K562 (cell line): ENCODE measurements around the gene LTBP2. TPM values are rescaled to one million over a fixed set of nuclear protein-coding genes. Genes with fewer than 3 reads are reported as not detected.

ENCODE experiments used
- ATAC-seq: fragments of 200-7000 bp; cut with Tn5 transposase; 3 replicates; pipeline ENCODE4 v1.9.1; 2020; ENCODE audit warnings: moderate library complexity
- BruUV-seq: library from RNA; stranded (reverse); fragments of 400-500 nt; replicated peaks from 2 replicates; lab custom pipeline; 2021; lab: Mats Ljungman, UMichigan
- CTCF ChIA-PET: fragments of 300-600 bp; formaldehyde crosslinking; extraction: SDS; loops from one replicate; lab custom pipeline; 2021; ENCODE audit warnings: low intra/inter-chr PET ratio; lab: Yijun Ruan, JAX
- POLR2A ChIA-PET: fragments of 300-600, 350-650 bp; sonication (Branson Sonifier 250); formaldehyde crosslinking; extraction: SDS; loops from one replicate; lab custom pipeline; 2021; ENCODE audit warnings: antibody characterized with exemption, inconsistent platforms; lab: Yijun Ruan, JAX
- DNase-seq, 4 experiments: peaks; one replicate each; pipeline versions ENCODE4 v3.0.0 to v3.0.0-alpha.2; 2011 to 2018; ENCODE audit warnings: low spot score in 3 of 4, mixed read lengths in 3 of 4; ENCODE audit errors: extremely low read depth in 1 of 4
- FAIRE-seq: peaks from 2 replicates; lab custom pipeline; 2011; peaks lifted over from hg19 to GRCh38; lab: Jason Lieb, UNC
- H2AFZ ChIP-seq: 2 replicates; pipeline ENCODE4 v1.6.0; 2011; ENCODE audit warnings: low read depth, low read length, control low read depth, inconsistent platforms
- H3K27ac ChIP-seq: fragments of 200-600 bp; 3 replicates; pipeline ENCODE4 v1.8.0; 2011; ENCODE audit warnings: low read depth, mild to moderate bottlenecking, control low read depth, inconsistent platforms, low read length, moderate library complexity, mixed read lengths; ENCODE audit errors: extremely low read depth
- H3K27me3 ChIP-seq, 2 experiments: fragments of 300-600 bp in 1 of 2; 2 replicates in 1 of 2; 3 replicates in 1 of 2; pipeline versions ENCODE4 v1.6.0 to v1.8.0; 2011; ENCODE audit warnings: inconsistent platforms in 2 of 2, low read length in 2 of 2, mild to moderate bottlenecking in 1 of 2, mixed read lengths in 1 of 2, moderate library complexity in 1 of 2; ENCODE audit not compliant: control insufficient read depth in 2 of 2, insufficient read depth in 2 of 2
- H3K36me3 ChIP-seq: fragments of 300-600 bp; 3 replicates; pipeline ENCODE4 v1.8.0; 2011; ENCODE audit warnings: mild to moderate bottlenecking, low read length, inconsistent platforms; ENCODE audit not compliant: control insufficient read depth, insufficient read depth
- H3K4me1 ChIP-seq, 2 experiments: fragments of 200-600 bp in 1 of 2; replicated peaks in 1 of 2; 2 replicates in 1 of 2; 3 replicates in 1 of 2; pipeline versions ENCODE4 v1.5.1 to v1.8.0; 2011; ENCODE audit warnings: inconsistent platforms in 2 of 2, low read length in 2 of 2, mild to moderate bottlenecking in 1 of 2, mixed read lengths in 1 of 2, moderate library complexity in 1 of 2; ENCODE audit not compliant: control insufficient read depth in 2 of 2, insufficient read depth in 2 of 2
- H3K4me2 ChIP-seq: 2 replicates; pipeline ENCODE4 v1.6.1; 2011; ENCODE audit warnings: low read length, control low read depth, inconsistent platforms, mixed read lengths; ENCODE audit not compliant: insufficient read depth
- H3K4me3 ChIP-seq: fragments of 200-600 bp; sonication (generic), shearing (Covaris generic); 2 replicates; pipeline ENCODE4 v1.5.1; 2016; ENCODE audit warnings: control low read depth, inconsistent platforms
- H3K79me2 ChIP-seq: fragments of 200-600 bp; 3 replicates; pipeline ENCODE4 v1.8.0; 2011; ENCODE audit warnings: low read length, inconsistent platforms; ENCODE audit not compliant: control insufficient read depth, insufficient read depth
- H3K9ac ChIP-seq, 2 experiments: 2 replicates each; pipeline versions ENCODE4 v1.6.0 to v1.6.1; 2011; ENCODE audit warnings: low read depth in 2 of 2, low read length in 2 of 2, control low read depth in 1 of 2, inconsistent platforms in 1 of 2, mild to moderate bottlenecking in 1 of 2, mixed read lengths in 1 of 2; ENCODE audit not compliant: insufficient read depth in 1 of 2
- H3K9me1 ChIP-seq: one replicate; pipeline ENCODE4 v1.6.0; 2011; ENCODE audit warnings: inconsistent platforms, mild to moderate bottlenecking, low read length, moderate library complexity; ENCODE audit not compliant: control insufficient read depth, insufficient read depth
- H3K9me3 ChIP-seq: replicated peaks from 2 replicates; pipeline ENCODE4 v1.5.1; 2011; ENCODE audit warnings: low read depth, low read length, inconsistent platforms; ENCODE audit not compliant: control insufficient read depth, insufficient read depth
- H4K20me1 ChIP-seq: replicated peaks from 2 replicates; pipeline ENCODE4 v1.6.1; 2011; ENCODE audit warnings: low read length, inconsistent platforms, mixed read lengths; ENCODE audit not compliant: control insufficient read depth, insufficient read depth
- ARID3B ChIP-seq: fragments of 250-450 bp; sonication (Bioruptor Pico); IDR thresholded peaks from 2 replicates; pipeline ENCODE4 v1.4.0; 2020; ENCODE audit warnings: borderline replicate concordance
- BRCA1 ChIP-seq, 2 experiments: fragments of 450-650 bp in 1 of 2; sonication (generic) in 1 of 2; formaldehyde crosslinking in 1 of 2; IDR thresholded peaks; 2 replicates each; pipeline versions ENCODE4 v1.5.0 to v1.6.1; 2017 to 2020; ENCODE audit warnings: mild to moderate bottlenecking in 1 of 2, missing genetic modification reagents in 1 of 2
- FOXK1 ChIP-seq: sonication (generic); formaldehyde crosslinking; IDR thresholded peaks from 2 replicates; pipeline ENCODE4 v1.8.0; 2022; ENCODE audit warnings: missing genetic modification reagents, mild to moderate bottlenecking, borderline replicate concordance
- FOXM1 ChIP-seq, 2 experiments: fragments of 450-650 bp in 1 of 2; sonication (generic) in 1 of 2; formaldehyde crosslinking in 1 of 2; IDR thresholded peaks; 2 replicates each; pipeline versions ENCODE4 v1.6.1 to v1.9.0; 2017 to 2022; ENCODE audit warnings: low read depth in 2 of 2, mild to moderate bottlenecking in 2 of 2, missing genetic modification reagents in 1 of 2, moderate library complexity in 1 of 2
- HMG20B ChIP-seq: fragments of 250-450 bp; sonication (Bioruptor Pico); IDR thresholded peaks from 2 replicates; pipeline ENCODE4 v1.5.0; 2021; ENCODE audit warnings: mild to moderate bottlenecking
- SMC3 ChIP-seq: conservative IDR thresholded peaks from 2 replicates; pipeline ENCODE4 v1.6.1; 2011; ENCODE audit warnings: low read depth, low read length, improper control_type of control experiment; ENCODE audit not compliant: insufficient read depth
- ZNF212 ChIP-seq: fragments of 450-650 bp; formaldehyde crosslinking; IDR thresholded peaks from 2 replicates; pipeline ENCODE4 v1.4.0; 2020; ENCODE audit warnings: mild to moderate bottlenecking
- WGBS: fragments of 100-300 bp; shearing (Covaris generic); methylation state at CpG from one replicate; pipeline ENCODE4 v1.1.6; 2016; ENCODE audit warnings: low coverage, mixed read lengths; ENCODE audit not compliant: insufficient coverage; ENCODE audit errors: missing lambda C conversion rate; 5-methylcytosine and 5-hydroxymethylcytosine counted together
- in situ Hi-C: fragments of 300-500 bp; cut with MboI; formaldehyde crosslinking; loops from 4 replicates; pipeline ENCODE4 v1.15.0; 2018; ENCODE audit warnings: inconsistent platforms, mixed read lengths
- intact Hi-C: fragments of 100-400 bp; cut with micrococcal nuclease; formaldehyde crosslinking; loops from 2 replicates; pipeline ENCODE4 v1.14.2; 2022
- polyA plus RNA-seq, 8 experiments: library from polyadenylated mRNA; depleted of rRNA in 4 of 8; stranded (reverse) in 5 of 8; unstranded in 3 of 8; fragments of >200 nt; fragmentation: Nextera tagmentation in 2 of 8; fragmentation: Illumina TruSeq in 1 of 8; extraction: Ambion mirVana in 2 of 8; extraction: Trizol in 1 of 8; gene quantifications; 2 replicates each; pipeline versions ENCODE4 v1.2.1 to v1.2.3, GENCODE V29; 2011 to 2014; ENCODE audit warnings: inconsistent platforms in 1 of 8, missing spikeins in 1 of 8
- total RNA-seq, 7 experiments: library from RNA; depleted of rRNA in 6 of 7; stranded (reverse); fragments of >200 nt in 6 of 7; fragmentation: Illumina TruSeq in 2 of 7; extraction: Trizol in 2 of 7; gene quantifications; 2 replicates each; pipeline versions ENCODE4 v1.2.1 to v1.2.3, GENCODE V29; 2011 to 2021; ENCODE audit warnings: low replicate concordance in 1 of 7
- TF ChIP-seq, protein P1 (sequence below), 3 experiments: fragments of 200-800 bp in 1 of 3; fragments of 250-450 bp in 1 of 3; fragments of 450-650 bp in 1 of 3; sonication (Bioruptor Pico) in 1 of 3; sonication (Bioruptor generic) in 1 of 3; formaldehyde crosslinking in 1 of 3; IDR thresholded peaks; 2 replicates each; pipeline versions ENCODE4 v1.6.1 to v1.8.0; 2016 to 2022; ENCODE audit warnings: mild to moderate bottlenecking in 2 of 3, missing genetic modification characterization in 2 of 3, missing compliant biosample characterization in 1 of 3, moderate library complexity in 1 of 3

LTBP2 gene
- total and polyA plus RNA-seq, 9 of the 15 experiments (the other 6 are each of a cell fraction or from before 2014, with no cell fraction given): under 0.01 to 0.18 (median 0.03) TPM; not detected in 3

GRCh38 chr14:74595006-74595735 is 16.9 kb downstream of the LTBP2 start (continued):
- TF ChIP-seq, protein P1, sequence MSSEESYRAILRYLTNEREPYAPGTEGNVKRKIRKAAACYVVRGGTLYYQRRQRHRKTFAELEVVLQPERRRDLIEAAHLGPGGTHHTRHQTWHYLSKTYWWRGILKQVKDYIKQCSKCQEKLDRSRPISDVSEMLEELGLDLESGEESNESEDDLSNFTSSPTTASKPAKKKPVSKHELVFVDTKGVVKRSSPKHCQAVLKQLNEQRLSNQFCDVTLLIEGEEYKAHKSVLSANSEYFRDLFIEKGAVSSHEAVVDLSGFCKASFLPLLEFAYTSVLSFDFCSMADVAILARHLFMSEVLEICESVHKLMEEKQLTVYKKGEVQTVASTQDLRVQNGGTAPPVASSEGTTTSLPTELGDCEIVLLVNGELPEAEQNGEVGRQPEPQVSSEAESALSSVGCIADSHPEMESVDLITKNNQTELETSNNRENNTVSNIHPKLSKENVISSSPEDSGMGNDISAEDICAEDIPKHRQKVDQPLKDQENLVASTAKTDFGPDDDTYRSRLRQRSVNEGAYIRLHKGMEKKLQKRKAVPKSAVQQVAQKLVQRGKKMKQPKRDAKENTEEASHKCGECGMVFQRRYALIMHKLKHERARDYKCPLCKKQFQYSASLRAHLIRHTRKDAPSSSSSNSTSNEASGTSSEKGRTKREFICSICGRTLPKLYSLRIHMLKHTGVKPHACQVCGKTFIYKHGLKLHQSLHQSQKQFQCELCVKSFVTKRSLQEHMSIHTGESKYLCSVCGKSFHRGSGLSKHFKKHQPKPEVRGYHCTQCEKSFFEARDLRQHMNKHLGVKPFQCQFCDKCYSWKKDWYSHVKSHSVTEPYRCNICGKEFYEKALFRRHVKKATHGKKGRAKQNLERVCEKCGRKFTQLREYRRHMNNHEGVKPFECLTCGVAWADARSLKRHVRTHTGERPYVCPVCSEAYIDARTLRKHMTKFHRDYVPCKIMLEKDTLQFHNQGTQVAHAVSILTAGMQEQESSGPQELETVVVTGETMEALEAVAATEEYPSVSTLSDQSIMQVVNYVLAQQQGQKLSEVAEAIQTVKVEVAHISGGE (CRISPR knock-in tag; IDR thresholded peaks at IDR 0.05): no peak
- TF ChIP-seq HMG20B (CRISPR knock-in tag): no peak
- TF ChIP-seq FOXM1 (IDR thresholded peaks at IDR 0.05; ENCODE audit: low read depth): no peak
- TF ChIP-seq FOXM1 (CRISPR knock-in tag; IDR thresholded peaks at IDR 0.05; ENCODE audit: low read depth): no peak

DNA sequence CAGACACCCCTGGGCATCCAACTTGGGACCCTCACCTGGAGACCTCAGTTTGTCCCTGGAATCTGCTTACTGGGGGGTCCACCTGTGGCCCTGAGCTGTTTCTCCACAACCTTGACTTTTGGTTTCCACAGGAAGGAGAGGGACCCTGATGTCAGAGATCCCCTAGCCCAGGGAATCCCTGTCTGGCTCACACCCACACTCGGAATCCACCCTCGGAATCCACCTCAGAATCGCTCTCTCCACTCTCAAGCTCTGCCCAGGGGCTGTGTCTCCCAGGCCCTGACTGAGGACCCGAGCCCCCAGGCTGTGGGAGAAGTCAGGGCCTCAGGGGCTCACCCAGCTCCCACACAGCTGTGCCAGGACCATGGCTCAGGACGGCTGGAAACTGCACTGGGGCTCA is 17.4 kb downstream of the LTBP2 start:
- ATAC-seq (no peak), DNase-seq (no peak), FAIRE-seq (no peak)
- POLR2A ChIA-PET: interaction anchor here (0.9 kb wide), 1 partner anchor 255 kb away, joined by 3 read pairs; no protein-coding TSS in a partner anchor
- H4K20me1 ChIP-seq: no peaks in the 10 kb centered on the region
- H3K9me3 ChIP-seq: no peaks in the 10 kb centered on the region
- no peaks in the 10 kb centered on the region for H3K9me1 ChIP-seq
- no peaks in the 10 kb centered on the region for H3K79me2 ChIP-seq
- in situ Hi-C loops: no loop called here
- CTCF ChIA-PET: no interaction called here
- no TSS peak for BruUV-seq
- H3K9ac ChIP-seq: peak overlapping the region in 1 of 2 experiments; percentile 17; a peak in 1 of 4 replicates
- H3K27me3 ChIP-seq: peaks cover 0 to 36% of the 10 kb centered on the region in 2 experiments; a peak in 2 of 5 replicates
- H2AFZ ChIP-seq: no peak overlapping the region
- WGBS: 11% methylated on average over 3 of the region's 5 CpGs
- no peak overlapping the region for H3K27ac ChIP-seq
- no peak overlapping the region for H3K4me2 ChIP-seq
- no peaks in the 10 kb centered on the region; a peak in 2 of 5 replicates for H3K4me1 ChIP-seq
- intact Hi-C loops: no loop called here
- TF ChIP-seq SMC3 (no peak), ARID3B (CRISPR knock-in tag) (no peak), FOXK1 (CRISPR knock-in tag) (no peak), ZNF212 (CRISPR knock-in tag) (no peak), BRCA1 (IDR thresholded peaks at IDR 0.05) (no peak), BRCA1 (CRISPR knock-in tag; IDR thresholded peaks at IDR 0.05) (no peak)
- no peak overlapping the region for H3K4me3 ChIP-seq
- no peaks in the 10 kb centered on the region for H3K36me3 ChIP-seq
